Adipocyte (in vitro differentiated cells): ENCODE data around the gene MBIP.
"Not testable (repeated sequence)": the region's sequence is repeated elsewhere in the genome, so short reads cannot be mapped to it uniquely, and the experiment has no call there.

Experiments
- DNase-seq: peaks from one replicate; pipeline ENCODE4 v3.0.0-alpha.2; 2015; ENCODE audit warnings: low read depth
- H3K27me3 ChIP-seq: replicated peaks from 2 replicates; pipeline ENCODE4 v1.7.0; 2013; ENCODE audit warnings: mild to moderate bottlenecking, low read length, moderate library complexity; ENCODE audit not compliant: control insufficient read depth, insufficient read depth
- H3K36me3 ChIP-seq: 2 replicates; pipeline ENCODE4 v1.7.0; 2013; ENCODE audit warnings: low read length, mild to moderate bottlenecking, moderate library complexity; ENCODE audit not compliant: control insufficient read depth, insufficient read depth, severe bottlenecking
- H3K4me1 ChIP-seq: 2 replicates; pipeline ENCODE4 v1.7.0; 2013; ENCODE audit warnings: mild to moderate bottlenecking, low read length, moderate library complexity; ENCODE audit not compliant: control insufficient read depth, insufficient read depth
- H3K4me3 ChIP-seq: 2 replicates; pipeline ENCODE4 v1.7.0; 2013; ENCODE audit warnings: mild to moderate bottlenecking, low read length, moderate library complexity
- H3K9ac ChIP-seq: 2 replicates; pipeline ENCODE4 v1.7.0; 2013; ENCODE audit warnings: mild to moderate bottlenecking, low read length, moderate library complexity
- H3K9me3 ChIP-seq: 2 replicates; pipeline ENCODE4 v1.7.0; 2013; ENCODE audit warnings: mild to moderate bottlenecking, low read length, moderate library complexity; ENCODE audit not compliant: control insufficient read depth

MBIP gene, protein sequence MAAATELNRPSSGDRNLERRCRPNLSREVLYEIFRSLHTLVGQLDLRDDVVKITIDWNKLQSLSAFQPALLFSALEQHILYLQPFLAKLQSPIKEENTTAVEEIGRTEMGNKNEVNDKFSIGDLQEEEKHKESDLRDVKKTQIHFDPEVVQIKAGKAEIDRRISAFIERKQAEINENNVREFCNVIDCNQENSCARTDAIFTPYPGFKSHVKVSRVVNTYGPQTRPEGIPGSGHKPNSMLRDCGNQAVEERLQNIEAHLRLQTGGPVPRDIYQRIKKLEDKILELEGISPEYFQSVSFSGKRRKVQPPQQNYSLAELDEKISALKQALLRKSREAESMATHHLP

DNA sequence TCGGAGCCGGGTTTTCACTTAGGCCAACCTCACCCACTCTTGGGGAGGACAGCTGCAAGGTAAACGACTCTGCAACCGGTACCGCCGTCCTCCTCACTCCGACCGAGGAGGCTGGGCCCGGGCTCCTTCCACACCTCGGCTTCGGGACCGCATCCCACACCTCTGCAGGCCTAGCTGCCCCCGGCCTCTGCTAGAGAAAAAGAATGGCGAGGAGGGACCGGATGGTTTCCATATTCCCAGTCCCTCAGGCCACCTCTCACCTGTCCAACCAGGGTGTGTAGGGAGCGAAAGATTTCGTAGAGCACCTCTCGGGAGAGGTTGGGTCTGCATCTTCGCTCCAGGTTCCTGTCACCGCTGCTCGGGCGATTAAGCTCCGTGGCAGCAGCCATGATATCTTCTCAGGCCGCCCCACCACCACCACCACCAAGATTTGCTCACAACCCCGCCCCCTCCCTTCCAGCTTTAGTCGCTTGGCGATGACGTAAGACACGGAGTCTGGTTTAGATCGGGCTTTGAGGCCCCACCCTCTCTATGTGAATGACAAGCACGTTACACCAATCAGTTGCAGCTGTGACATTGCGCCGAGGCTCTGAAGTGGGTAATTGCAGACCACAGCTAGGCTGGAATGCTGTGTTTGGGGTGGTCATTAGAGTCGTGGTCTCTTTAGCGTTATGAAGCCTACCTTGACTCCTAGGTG, at the start of gene MBIP:
Gene MBIP (minus strand): TSS at position 438 of the 697 bp plus-strand sequence. CDS start 49 bp downstream, at position 389.
- no peaks in the 10 kb centered on the region for H3K36me3 ChIP-seq
- H3K27me3 ChIP-seq: no peaks in the 10 kb centered on the region
- peaks cover 10% of the 10 kb centered on the region for H3K4me1 ChIP-seq
- H3K4me3 ChIP-seq: peak within 1 kb of the TSS; percentile 95
- peak; percentile 99 for DNase-seq
- H3K9me3 ChIP-seq: peaks cover 10% of the 10 kb centered on the region
- H3K9ac ChIP-seq: peak within 1 kb of the TSS; percentile 92

DNA sequence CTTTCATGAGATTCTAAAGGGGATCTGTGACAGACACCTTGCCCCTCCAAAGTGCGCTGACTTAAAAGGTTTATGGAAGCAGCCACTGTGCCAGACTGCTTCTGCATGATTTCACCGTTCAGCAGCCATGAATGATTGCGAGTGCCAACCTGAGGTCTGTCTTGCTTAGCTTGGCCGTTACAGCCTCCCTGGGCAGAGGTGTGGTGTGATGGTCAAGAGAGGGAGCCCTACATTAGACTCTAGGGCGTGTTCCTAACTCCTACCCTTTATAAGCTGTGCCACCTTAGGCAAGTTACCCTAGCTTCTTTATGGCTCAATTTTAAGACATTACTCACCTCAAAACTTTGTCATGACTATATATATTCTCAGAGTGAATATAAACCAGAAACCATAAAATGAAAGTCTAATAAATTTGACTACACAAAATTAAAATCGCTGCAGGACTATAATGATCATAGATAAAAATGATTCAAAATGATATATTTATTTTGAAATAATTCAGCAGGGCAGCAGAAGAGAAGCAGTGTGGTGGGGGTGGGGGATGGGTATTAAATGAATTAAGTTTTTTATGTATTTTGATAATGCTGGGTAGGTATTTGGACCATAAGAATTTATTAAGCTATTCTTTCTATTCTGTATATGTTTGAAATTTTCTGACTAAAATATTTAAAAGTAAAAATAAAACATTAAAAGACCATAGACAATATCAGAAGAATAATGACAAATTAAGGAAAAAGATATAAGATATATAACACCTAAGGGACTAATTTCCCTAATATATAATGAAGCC, 47.7 kb upstream of the MBIP start:
- Histone ChIP-seq H3K9me3 (no peaks in the 10 kb centered on the region), H3K27me3 (peaks cover 9% of the 10 kb centered on the region), H3K4me3 (no peak overlapping the region), H3K36me3 (no peaks in the 10 kb centered on the region), H3K4me1 (no peaks in the 10 kb centered on the region), H3K9ac (no peak overlapping the region)
- DNase-seq: no peak

DNA sequence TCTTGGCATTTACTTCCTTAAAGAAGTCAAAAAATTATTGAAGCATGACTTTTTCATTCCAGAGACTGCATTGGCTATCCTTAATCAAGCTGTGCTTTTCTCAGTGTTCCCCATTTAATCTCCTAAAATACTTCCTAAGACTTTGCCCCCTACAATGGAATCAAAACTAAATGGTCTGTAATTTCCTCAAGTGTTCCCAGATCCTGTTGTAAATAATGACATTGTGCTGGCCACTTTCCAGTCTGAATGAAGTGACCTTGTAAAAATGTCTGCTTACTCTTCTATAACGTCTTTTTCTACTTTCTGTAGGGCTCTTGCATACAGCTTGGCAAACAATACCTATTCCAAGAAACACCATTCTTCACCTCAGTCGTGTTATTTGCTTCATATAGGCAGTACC, 45.3 kb upstream of the MBIP start:
- Histone ChIP-seq H3K4me3 (no peak overlapping the region), H3K4me1 (no peaks in the 10 kb centered on the region), H3K27me3 (peaks cover 6% of the 10 kb centered on the region), H3K9me3 (no peaks in the 10 kb centered on the region), H3K36me3 (no peaks in the 10 kb centered on the region), H3K9ac (no peak overlapping the region)
- no peak for DNase-seq

DNA sequence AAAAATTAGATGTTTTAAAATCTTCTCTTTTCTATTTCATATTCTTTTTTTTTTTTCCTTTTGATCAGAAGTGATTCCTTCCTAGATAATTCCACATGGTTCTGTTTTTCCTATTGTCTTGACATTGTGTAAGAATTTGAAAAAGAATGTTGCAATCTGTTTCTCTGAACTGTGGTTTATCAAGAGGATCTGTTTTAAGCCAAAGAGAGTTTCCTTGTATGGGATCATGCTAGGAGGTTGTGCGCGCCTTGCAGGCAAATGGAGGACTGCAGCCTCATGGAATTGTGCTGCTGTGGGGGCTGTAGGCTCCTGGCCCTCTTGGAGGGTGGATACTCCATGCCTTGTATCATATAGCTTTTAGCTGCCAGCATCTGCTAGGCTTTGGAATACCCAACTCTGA, 43.3 kb upstream of the MBIP start:
- Histone ChIP-seq H3K4me3 (no peak overlapping the region), H3K27me3 (peaks cover 4% of the 10 kb centered on the region)

DNA sequence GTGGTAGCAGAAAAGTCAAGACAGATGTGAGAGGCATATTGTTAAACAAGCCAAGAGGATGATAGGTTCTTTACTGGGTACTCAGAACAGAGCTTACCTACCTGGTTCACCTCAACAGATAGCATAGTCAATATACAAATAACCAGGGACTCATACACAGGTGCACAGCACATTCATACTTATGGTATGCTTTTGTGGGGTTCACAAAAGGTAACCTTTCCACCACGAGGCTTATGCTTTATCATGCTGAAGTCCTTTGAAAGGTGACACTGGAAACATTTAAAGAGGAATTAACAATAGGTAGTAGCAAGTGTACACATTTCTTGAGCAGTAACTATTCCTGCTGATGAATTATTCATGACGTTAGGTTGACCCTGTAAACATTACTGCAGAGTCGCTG, 42.2 kb upstream of the MBIP start:
- no peaks in the 10 kb centered on the region for H3K36me3 ChIP-seq
- no peak for DNase-seq
- H3K4me3 ChIP-seq: no peak overlapping the region
- H3K27me3 ChIP-seq: peaks cover 4% of the 10 kb centered on the region
- H3K9me3 ChIP-seq: no peaks in the 10 kb centered on the region
- H3K4me1 ChIP-seq: no peaks in the 10 kb centered on the region
- no peak overlapping the region for H3K9ac ChIP-seq

More for the DNA sequence above, 43.3 kb upstream of the MBIP start:
- peak; percentile 55 for DNase-seq
- Histone ChIP-seq H3K9me3 (no peaks in the 10 kb centered on the region), H3K9ac (no peak overlapping the region), H3K36me3 (no peaks in the 10 kb centered on the region), H3K4me1 (no peaks in the 10 kb centered on the region)

DNA sequence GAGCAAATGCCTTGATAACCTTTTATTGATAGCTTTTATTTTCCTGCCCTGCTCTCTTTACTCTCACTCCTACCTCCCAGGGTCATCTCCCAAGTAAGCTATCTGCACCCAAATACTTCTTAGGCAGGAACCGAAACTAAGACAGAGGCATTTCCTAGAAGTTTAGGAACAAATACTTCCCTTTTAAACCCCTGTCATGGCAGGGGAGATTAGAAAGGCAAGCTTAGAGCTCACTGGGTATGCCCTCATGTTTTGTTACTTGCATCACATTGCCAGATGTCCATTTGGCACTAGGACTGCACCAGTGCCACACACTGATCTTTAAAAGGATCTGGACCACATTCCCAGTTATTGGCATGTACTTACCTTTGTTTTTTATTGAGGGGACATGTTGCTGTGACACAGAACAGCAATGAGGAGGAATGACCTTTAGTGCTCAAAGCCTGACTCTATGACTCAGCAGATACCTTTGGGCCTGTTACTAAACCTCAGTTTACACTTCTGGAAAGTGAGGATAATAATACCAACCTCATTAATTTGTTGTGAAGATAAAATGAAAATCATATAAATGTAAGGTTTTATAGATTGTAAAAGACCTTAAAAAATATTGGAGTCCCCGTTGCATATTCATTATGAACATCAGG, 40.9 kb upstream of the MBIP start:
- Histone ChIP-seq H3K36me3 (no peaks in the 10 kb centered on the region), H3K4me3 (no peak overlapping the region), H3K9ac (no peak overlapping the region), H3K4me1 (no peaks in the 10 kb centered on the region), H3K9me3 (peaks cover 9% of the 10 kb centered on the region), H3K27me3 (peaks cover under 1% of the 10 kb centered on the region)
- DNase-seq: no peak

DNA sequence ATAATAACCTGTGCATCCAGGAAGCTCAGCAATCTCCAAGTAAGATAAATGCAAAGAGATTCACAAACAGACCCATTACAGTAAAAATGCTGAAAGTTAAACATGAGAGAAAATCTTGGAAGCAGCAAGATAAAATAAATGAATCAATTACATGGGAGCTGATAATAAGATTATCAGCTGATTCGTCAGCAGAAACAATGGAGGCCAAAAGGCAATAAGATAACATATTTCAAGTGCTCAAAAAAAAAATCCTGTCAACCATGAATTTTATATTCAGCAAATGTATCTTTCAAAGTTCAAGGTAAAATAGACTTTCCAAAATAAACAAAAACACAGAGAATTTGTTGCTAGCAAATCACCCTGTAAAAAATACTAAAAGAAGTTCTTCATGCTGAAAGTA, 36.4 kb upstream of the MBIP start:
- Histone ChIP-seq H3K4me3 (no peak overlapping the region), H3K4me1 (no peaks in the 10 kb centered on the region), H3K9ac (no peak overlapping the region), H3K36me3 (no peaks in the 10 kb centered on the region), H3K9me3 (peaks cover 21% of the 10 kb centered on the region), H3K27me3 (no peaks in the 10 kb centered on the region)
- no peak for DNase-seq

DNA sequence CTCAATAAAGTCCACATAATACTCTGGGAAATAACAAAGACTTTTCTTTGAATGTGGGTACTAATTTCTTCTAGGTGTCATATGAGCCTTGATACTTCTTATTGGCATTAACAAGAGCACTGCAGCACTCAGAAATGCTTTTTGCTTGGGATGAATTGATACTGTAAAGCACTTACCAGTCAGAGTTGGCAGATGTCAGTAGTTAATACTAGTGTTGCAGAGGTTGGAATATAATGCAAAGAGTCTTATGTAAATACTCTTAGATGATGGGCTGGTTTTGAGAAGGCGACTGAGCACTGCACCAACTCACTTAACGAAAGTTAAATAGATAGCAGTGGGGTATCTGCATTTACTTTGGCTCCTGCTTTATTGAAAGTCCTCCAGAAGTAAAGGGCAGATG, 25.6 kb upstream of the MBIP start:
- Histone ChIP-seq H3K9me3 (no peaks in the 10 kb centered on the region), H3K4me1 (peaks cover 8% of the 10 kb centered on the region), H3K4me3 (no peak overlapping the region), H3K36me3 (no peaks in the 10 kb centered on the region), H3K27me3 (peaks cover 4% of the 10 kb centered on the region), H3K9ac (no peak overlapping the region)
- DNase-seq: no peak

DNA sequence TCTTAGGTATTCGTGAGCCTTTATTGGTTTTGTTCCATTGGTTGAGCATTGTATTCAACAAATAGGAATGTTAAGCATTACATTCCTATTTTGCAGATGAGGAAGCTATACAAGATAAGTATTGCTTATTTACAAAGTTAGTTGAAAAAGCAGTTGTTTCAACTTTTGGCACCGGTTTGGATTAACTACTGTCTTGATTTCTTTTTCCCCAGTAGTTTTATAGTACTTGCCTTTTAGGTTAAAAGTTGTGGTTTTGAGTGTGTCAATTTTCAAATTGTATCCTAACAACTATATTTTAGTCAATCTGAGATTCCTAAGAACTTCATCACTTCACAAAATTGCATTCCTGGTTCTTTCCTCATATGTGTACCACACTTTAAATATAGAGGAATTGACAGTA, 23.8 kb upstream of the MBIP start:
- peak; percentile 5 for DNase-seq
- peaks cover 8% of the 10 kb centered on the region for H3K4me1 ChIP-seq

DNA sequence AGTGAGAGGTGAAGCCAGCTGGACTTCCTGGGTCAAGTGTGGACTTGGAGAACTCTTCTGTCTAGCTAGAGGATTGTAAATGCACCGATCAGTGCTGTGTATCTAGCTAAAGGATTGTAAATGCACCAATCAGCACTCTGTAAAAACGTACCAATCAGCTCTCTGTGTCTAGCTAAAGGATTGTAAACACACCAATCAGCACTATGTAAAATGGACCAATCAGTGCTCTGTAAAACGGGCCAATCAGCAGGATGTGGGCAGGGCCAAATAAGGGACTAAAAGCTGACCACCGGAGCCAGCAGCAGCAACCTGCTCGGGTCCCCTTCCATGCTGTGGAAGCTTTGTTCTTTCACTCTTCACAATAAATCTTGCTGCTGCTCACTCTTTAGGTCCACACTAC, 21.4 kb upstream of the MBIP start:
- H3K9ac ChIP-seq, H3K4me1 ChIP-seq, H3K4me3 ChIP-seq, H3K36me3 ChIP-seq, H3K9me3 ChIP-seq, H3K27me3 ChIP-seq, DNase-seq: not testable (repeated sequence)

More for the DNA sequence above, 23.8 kb upstream of the MBIP start:
- Histone ChIP-seq H3K4me3 (no peak overlapping the region), H3K9ac (no peak overlapping the region), H3K36me3 (no peaks in the 10 kb centered on the region), H3K9me3 (no peaks in the 10 kb centered on the region), H3K27me3 (peaks cover 4% of the 10 kb centered on the region)
